ENCODE measurements around the gene PIMREG.

PIMREG gene

GRCh38 chr17:6420173-6420641, 24.0 kb upstream of the PIMREG start:
- peak; percentile 37 for TF ChIP-seq CTCF (IDR thresholded peaks at IDR 0.05; ENCODE audit: low read depth, low read length)

DNA sequence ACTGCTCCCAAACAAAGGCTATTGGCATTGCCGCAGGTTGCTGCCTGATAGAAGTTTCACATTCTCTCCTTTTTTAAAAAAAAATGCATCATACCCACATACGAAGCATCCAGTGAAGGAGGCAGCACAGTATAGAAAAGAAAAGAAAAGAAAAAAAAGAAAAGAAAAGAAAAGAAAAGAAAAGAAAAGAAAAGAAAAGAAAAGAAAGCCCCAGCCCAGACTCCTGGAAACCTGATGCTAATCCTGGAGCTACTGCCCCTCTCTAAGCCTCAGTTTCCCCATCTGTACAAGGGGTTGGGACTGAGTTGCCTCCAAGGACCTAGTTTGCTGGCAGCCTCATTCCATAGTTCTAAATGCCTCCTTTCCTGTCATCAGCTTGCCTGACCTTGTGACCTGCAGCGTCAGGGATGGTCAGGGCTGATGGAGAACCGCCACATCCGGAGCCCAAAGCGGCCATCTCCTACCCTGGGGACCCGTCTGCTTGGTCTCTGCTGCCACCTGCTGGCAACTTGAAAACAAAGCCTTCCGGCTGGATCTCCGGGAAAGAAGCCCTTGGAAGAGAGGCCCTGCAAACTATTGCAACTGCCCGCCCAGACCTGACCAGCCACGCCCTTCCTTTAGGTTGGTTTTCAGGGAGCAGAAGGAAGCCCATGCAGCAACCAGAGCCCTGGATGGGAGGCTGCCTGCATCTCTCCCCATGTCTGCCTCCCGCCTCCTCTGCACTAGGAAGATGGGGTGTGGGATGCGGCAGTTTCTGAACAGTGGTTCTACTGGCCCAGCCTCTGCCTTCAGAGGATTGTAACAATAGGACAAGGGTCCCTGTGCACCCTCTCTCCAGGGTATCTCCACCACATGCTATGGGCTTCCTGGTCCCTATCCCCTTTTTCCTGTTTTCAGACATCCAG, 22.3 kb upstream of the PIMREG start:
- peak; percentile 87 for TF ChIP-seq CTCF (IDR thresholded peaks at IDR 0.05; ENCODE audit: low read depth, low read length)
- peak; percentile 22 for DNase-seq (ENCODE audit: extremely low read depth, low read depth)

More at GRCh38 chr17:6420173-6420641, 24.0 kb upstream of the PIMREG start:
- no peak for DNase-seq (ENCODE audit: extremely low read depth, low read depth)

- TF ChIP-seq CTCF (IDR thresholded peaks at IDR 0.05; ENCODE audit: low read depth, low read length) = no peak
- no peak for DNase-seq (ENCODE audit: extremely low read depth, low read depth)
Measured at GRCh38 chr17:6422654-6423241, 21.5 kb upstream of the PIMREG start.

GRCh38 chr17:6423931-6424330, 20.3 kb upstream of the PIMREG start:
- no peak for TF ChIP-seq CTCF (IDR thresholded peaks at IDR 0.05; ENCODE audit: low read depth, low read length)
- no peak for DNase-seq (ENCODE audit: extremely low read depth, low read depth)

- no peak for DNase-seq (ENCODE audit: extremely low read depth, low read depth)
- no peak for TF ChIP-seq CTCF (IDR thresholded peaks at IDR 0.05; ENCODE audit: low read depth, low read length)
Measured at GRCh38 chr17:6425407-6425806, 18.8 kb upstream of the PIMREG start.

- no peak for DNase-seq (ENCODE audit: extremely low read depth, low read depth)
- no peak for TF ChIP-seq CTCF (IDR thresholded peaks at IDR 0.05; ENCODE audit: low read depth, low read length)
Measured at GRCh38 chr17:6426356-6427101, 17.7 kb upstream of the PIMREG start.

All from AG09319 (cell line).